Panc1 (cell line): Measurements from ENCODE around the gene GID8. TPM values are rescaled to one million over a fixed set of nuclear protein-coding genes. Genes with fewer than 3 reads are reported as not detected.

Experiments
- ATAC-seq: fragments of 200-7000 bp; cut with Tn5 transposase; 2 replicates; pipeline ENCODE4 v1.9.1; 2020; ENCODE audit warnings: mild to moderate bottlenecking, moderate library complexity
- BruUV-seq: library from RNA; stranded (reverse); fragments of 400-500 nt; replicated peaks from 2 replicates; lab custom pipeline; 2021; lab: Mats Ljungman, UMichigan
- CTCF ChIA-PET: fragments of 300-600 bp; sonication (Branson Sonifier 250); formaldehyde crosslinking; loops from one replicate; lab custom pipeline; 2022; ENCODE audit warnings: antibody characterized with exemption; lab: Charles Lee
- POLR2A ChIA-PET: fragments of 300-600 bp; sonication (Branson Sonifier 250); formaldehyde crosslinking; loops from one replicate; lab custom pipeline; 2022; ENCODE audit warnings: antibody characterized with exemption; lab: Charles Lee
- DNase-seq: peaks from one replicate; pipeline ENCODE4 v3.0.0-alpha.2; 2010; ENCODE audit warnings: low read depth, low spot score
- H3K27ac ChIP-seq: 2 replicates; pipeline ENCODE4 v1.5.1; 2011; ENCODE audit warnings: mild to moderate bottlenecking, low read length, inconsistent platforms
- H3K27me3 ChIP-seq: fragments of 200-500 bp; sonication (Bioruptor generic); 2 replicates; pipeline ENCODE4 v1.6.0; 2014; ENCODE audit warnings: low read length, inconsistent platforms; ENCODE audit not compliant: control insufficient read depth, insufficient read depth
- H3K36me3 ChIP-seq: fragments of 200-500 bp; sonication (Bioruptor generic); 2 replicates; pipeline ENCODE4 v1.5.1; 2014; ENCODE audit warnings: inconsistent platforms, mild to moderate bottlenecking, low read length, moderate library complexity; ENCODE audit not compliant: control insufficient read depth, insufficient read depth
- H3K4me1 ChIP-seq: 2 replicates; pipeline ENCODE4 v1.5.1; 2011; ENCODE audit warnings: inconsistent platforms, mild to moderate bottlenecking, low read length, moderate library complexity; ENCODE audit not compliant: control insufficient read depth, insufficient read depth
- H3K4me3 ChIP-seq, 2 experiments: 2 replicates each; pipeline ENCODE4 v1.5.1; 2011 to 2012; ENCODE audit warnings: low read depth in 2 of 2, low read length in 2 of 2, mild to moderate bottlenecking in 2 of 2, inconsistent platforms in 1 of 2, moderate library complexity in 1 of 2
- H3K9me3 ChIP-seq: fragments of 200-500 bp; sonication (Bioruptor generic); 2 replicates; pipeline ENCODE4 v1.5.1; 2014; ENCODE audit warnings: low read depth, mild to moderate bottlenecking, inconsistent platforms, low read length, moderate library complexity; ENCODE audit not compliant: control insufficient read depth, insufficient read depth
- POLR2AphosphoS5 ChIP-seq: IDR thresholded peaks from 2 replicates; pipeline ENCODE4 v1.6.1; 2012; ENCODE audit warnings: mild to moderate bottlenecking, low read depth, low read length, moderate library complexity
- SIN3A ChIP-seq: IDR thresholded peaks from 2 replicates; pipeline ENCODE4 v1.6.1; 2012; ENCODE audit warnings: low read depth, mild to moderate bottlenecking, low read length, moderate library complexity, borderline replicate concordance; ENCODE audit not compliant: insufficient read depth
- TCF7L2 ChIP-seq: IDR thresholded peaks from 2 replicates; pipeline ENCODE4 v1.6.1; 2011; ENCODE audit warnings: mild to moderate bottlenecking, low read depth, low read length, inconsistent platforms
- in situ Hi-C: cut with HindIII; loops from 2 replicates; pipeline ENCODE4 v1.10.0; 2016; ENCODE audit warnings: low sequenced_read_pairs, low pct_unique_long_range_greater_than_20kb
- intact Hi-C: fragments of 100-400 bp; cut with micrococcal nuclease; formaldehyde crosslinking; loops from one replicate; pipeline ENCODE4 v1.10.0; 2022; ENCODE audit not compliant: unreplicated experiment
- total RNA-seq: library from RNA; stranded (reverse); gene quantifications from one replicate; pipeline ENCODE4 v1.2.1, GENCODE V29; 2021; ENCODE audit not compliant: unreplicated experiment
- TF ChIP-seq, protein P1 (sequence below), 2 experiments: IDR thresholded peaks; 2 replicates each; pipeline ENCODE4 v1.6.1; 2011 to 2012; ENCODE audit warnings: low read depth in 2 of 2, control low read depth in 1 of 2, low read length in 1 of 2, mild to moderate bottlenecking in 1 of 2, moderate library complexity in 1 of 2; ENCODE audit not compliant: insufficient read depth in 1 of 2
- TF ChIP-seq, protein P2 (sequence below): fragments of 450-650 bp; IDR thresholded peaks from 2 replicates; pipeline ENCODE4 v1.5.1; 2017; ENCODE audit warnings: mild to moderate bottlenecking

Gene GID8
- total RNA-seq, 1 experiment from 2014 or later = 37.3 TPM

DNA sequence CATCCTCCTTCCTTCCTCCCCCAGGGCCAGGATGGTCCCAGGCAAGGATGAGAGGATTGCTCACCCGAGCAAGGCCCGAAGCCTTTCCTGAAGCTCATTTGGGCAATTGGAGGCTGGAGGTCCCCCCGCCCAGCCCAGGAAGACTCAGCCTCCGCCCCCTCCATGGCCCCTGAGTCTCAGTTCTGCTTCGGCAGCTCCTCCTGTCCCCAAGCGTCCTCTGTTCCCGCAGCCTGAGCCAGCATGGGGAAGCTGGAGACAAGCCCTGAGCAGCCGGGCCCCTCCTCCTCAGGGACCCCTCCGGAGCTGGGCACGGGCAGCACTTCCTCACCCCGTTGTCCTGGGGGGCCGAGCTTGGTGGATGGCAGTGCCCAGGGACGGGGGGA is 40.6 kb downstream of the GID8 start:
- no TSS peak for BruUV-seq
- in situ Hi-C loops (no loop called here), intact Hi-C loops (no loop called here)
- H3K9me3 ChIP-seq = no peaks in the 10 kb centered on the region
- H3K27me3 ChIP-seq = no peaks in the 10 kb centered on the region
- no peak overlapping the region for H3K4me3 ChIP-seq
- TF ChIP-seq, protein P1, sequence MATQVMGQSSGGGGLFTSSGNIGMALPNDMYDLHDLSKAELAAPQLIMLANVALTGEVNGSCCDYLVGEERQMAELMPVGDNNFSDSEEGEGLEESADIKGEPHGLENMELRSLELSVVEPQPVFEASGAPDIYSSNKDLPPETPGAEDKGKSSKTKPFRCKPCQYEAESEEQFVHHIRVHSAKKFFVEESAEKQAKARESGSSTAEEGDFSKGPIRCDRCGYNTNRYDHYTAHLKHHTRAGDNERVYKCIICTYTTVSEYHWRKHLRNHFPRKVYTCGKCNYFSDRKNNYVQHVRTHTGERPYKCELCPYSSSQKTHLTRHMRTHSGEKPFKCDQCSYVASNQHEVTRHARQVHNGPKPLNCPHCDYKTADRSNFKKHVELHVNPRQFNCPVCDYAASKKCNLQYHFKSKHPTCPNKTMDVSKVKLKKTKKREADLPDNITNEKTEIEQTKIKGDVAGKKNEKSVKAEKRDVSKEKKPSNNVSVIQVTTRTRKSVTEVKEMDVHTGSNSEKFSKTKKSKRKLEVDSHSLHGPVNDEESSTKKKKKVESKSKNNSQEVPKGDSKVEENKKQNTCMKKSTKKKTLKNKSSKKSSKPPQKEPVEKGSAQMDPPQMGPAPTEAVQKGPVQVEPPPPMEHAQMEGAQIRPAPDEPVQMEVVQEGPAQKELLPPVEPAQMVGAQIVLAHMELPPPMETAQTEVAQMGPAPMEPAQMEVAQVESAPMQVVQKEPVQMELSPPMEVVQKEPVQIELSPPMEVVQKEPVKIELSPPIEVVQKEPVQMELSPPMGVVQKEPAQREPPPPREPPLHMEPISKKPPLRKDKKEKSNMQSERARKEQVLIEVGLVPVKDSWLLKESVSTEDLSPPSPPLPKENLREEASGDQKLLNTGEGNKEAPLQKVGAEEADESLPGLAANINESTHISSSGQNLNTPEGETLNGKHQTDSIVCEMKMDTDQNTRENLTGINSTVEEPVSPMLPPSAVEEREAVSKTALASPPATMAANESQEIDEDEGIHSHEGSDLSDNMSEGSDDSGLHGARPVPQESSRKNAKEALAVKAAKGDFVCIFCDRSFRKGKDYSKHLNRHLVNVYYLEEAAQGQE (IDR thresholded peaks at IDR 0.05; ENCODE audit: insufficient read depth in 1 of 2, low read depth in 2 of 2, low read length in 1 of 2) = no peak
- H3K4me1 ChIP-seq = peaks cover 3% of the 10 kb centered on the region; the same call in 1 of the 2 replicates
- ChIA-PET CTCF (no interaction called here), POLR2A (no interaction called here)
- H3K36me3 ChIP-seq = no peaks in the 10 kb centered on the region
- no peak for ATAC-seq
- H3K27ac ChIP-seq = no peak overlapping the region
- DNase-seq = no peak

DNA sequence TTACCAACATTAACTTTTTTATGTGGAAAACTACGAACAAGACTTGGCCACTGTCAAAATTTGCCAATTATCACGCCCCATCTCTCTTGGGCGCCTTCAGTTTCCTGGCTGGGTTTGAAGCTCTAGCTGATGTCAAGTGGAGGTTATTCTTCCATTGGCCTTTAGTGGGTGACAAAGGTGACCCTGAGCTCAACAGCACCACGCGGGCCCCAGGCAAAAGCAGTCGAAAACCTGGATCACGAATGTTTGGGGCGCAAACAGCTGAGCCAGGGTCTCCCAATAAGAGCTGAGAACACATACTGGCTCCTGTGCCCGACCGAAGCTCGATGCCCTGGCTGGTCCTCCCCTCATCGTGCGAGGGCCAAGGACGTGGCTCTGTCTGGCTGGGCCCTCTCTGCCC is 41.4 kb downstream of the GID8 start:
- H3K36me3 ChIP-seq = no peaks in the 10 kb centered on the region
- ATAC-seq (no peak), DNase-seq (no peak)
- H3K9me3 ChIP-seq = no peaks in the 10 kb centered on the region
- intact Hi-C loops (no loop called here), in situ Hi-C loops (no loop called here)
- ChIA-PET POLR2A (no interaction called here), CTCF (no interaction called here)
- TF ChIP-seq POLR2AphosphoS5 (no peak), SIN3A (no peak), TCF7L2 (no peak)
- TF ChIP-seq, protein P2, sequence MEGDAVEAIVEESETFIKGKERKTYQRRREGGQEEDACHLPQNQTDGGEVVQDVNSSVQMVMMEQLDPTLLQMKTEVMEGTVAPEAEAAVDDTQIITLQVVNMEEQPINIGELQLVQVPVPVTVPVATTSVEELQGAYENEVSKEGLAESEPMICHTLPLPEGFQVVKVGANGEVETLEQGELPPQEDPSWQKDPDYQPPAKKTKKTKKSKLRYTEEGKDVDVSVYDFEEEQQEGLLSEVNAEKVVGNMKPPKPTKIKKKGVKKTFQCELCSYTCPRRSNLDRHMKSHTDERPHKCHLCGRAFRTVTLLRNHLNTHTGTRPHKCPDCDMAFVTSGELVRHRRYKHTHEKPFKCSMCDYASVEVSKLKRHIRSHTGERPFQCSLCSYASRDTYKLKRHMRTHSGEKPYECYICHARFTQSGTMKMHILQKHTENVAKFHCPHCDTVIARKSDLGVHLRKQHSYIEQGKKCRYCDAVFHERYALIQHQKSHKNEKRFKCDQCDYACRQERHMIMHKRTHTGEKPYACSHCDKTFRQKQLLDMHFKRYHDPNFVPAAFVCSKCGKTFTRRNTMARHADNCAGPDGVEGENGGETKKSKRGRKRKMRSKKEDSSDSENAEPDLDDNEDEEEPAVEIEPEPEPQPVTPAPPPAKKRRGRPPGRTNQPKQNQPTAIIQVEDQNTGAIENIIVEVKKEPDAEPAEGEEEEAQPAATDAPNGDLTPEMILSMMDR = no peak
- TF ChIP-seq, protein P1 (IDR thresholded peaks at IDR 0.05; ENCODE audit: insufficient read depth in 1 of 2, low read depth in 2 of 2, low read length in 1 of 2) = no peak
- no peak overlapping the region for H3K4me3 ChIP-seq
- no peak overlapping the region for H3K27ac ChIP-seq
- H3K27me3 ChIP-seq = no peaks in the 10 kb centered on the region
- H3K4me1 ChIP-seq = peaks cover 3% of the 10 kb centered on the region; the same call in 1 of the 2 replicates
- no TSS peak for BruUV-seq
